Left cardiac atrium (tissue), 4 donors: ENCODE measurements around the gene ARHGAP26. TPM values are rescaled to one million over a fixed set of nuclear protein-coding genes. Genes with fewer than 3 reads are reported as not detected.

Source experiments
- ATAC-seq, 2 donors: fragments of 200-7000 bp; cut with Tn5 transposase; one replicate each; pipeline ENCODE4 v1.9.1; 2020; ENCODE audit warnings: mild to moderate bottlenecking in 2 of 2, moderate library complexity in 2 of 2
- DNase-seq: peaks from one replicate; pipeline ENCODE4 v3.0.0-alpha.2; 2020
- intact Hi-C, 2 donors: fragments of 100-400 bp; cut with DNase I; formaldehyde crosslinking; loops; one replicate each; pipeline versions ENCODE4 v1.14.1 to v1.15.1; 2022 to 2023
- total RNA-seq, 2 donors: library from RNA; stranded (reverse); fragmentation: NEBNext Ultra II Directional; extraction: Animal tissue kit (Norgen Biotek cat#: 25700); gene quantifications; one replicate each; pipeline ENCODE4 v1.2.1, GENCODE V29; 2021
- donor health status: DM: no; HTN: yes; CAD: no.
- donor health status: DM: no; HTN: yes; CAD: no; lungs with severe emphysema.
- donor health status: DM: yes; HTN: yes; CAD: no.
- donor health status: Dilated cardiomyopathy.

ARHGAP26 gene
- total RNA-seq, 2 donors from 2014 or later: 29.6 to 50.2 TPM

DNA sequence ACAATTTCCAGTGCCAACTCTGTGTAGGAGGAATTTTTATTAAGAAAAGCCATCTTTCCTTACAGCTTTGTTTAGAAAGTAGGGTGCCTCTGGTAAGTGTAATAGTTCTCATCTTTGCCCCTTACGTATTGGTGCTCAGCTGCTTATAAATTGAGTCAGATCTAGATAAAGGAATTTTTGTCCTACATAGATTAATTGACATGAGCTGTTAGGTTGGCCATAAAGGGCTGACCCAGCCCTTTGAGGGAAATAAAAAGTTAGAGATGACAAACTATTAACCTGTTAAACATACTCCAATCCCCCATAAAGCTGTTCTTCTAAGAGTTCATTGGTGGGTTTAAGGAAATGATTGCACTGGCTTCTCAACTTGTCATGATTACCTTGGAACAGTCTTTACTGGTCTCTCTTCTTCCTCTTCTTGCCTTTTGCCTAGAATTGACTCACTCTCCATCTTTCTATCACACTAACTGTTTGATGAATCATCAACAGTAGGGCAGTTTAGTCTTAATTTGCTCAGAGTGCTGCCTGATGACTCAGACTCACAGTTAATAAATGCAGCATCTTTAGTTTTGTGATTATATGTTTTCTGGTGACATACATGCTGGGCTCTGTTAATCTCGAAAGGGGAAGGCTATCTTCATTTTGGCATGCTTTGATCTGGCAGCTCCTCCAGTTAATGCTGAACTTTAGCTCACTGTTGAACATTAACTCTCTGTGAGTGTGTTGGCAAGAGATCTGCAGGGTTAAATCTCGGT lies 51.7 kb downstream of the ARHGAP26 start:
- intact Hi-C loops: no loop called here
- ATAC-seq: peak in 1 of 2 donors; percentile 79
- DNase-seq: no peak

DNA sequence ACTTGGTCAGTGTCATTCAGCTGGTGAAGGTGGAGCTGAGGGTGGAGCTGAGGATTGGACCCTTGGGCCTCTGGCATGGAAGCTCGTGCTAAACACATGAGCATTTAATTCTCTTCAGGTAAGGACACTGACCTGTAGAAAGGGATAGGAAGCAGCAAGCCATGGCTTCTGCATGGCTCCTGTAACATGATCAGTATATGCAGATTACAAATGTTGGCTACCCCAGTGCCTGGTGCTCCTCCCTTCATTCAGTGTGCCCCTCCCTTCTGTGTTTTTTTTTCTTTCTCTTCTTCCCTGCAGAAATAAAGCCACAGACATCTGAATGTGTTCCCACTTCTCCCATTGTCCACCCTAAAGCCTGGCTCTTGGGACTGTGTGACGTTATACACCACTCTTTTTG lies 52.9 kb downstream of the ARHGAP26 start:
- DNase-seq: no peak
- ATAC-seq: no peak

DNA sequence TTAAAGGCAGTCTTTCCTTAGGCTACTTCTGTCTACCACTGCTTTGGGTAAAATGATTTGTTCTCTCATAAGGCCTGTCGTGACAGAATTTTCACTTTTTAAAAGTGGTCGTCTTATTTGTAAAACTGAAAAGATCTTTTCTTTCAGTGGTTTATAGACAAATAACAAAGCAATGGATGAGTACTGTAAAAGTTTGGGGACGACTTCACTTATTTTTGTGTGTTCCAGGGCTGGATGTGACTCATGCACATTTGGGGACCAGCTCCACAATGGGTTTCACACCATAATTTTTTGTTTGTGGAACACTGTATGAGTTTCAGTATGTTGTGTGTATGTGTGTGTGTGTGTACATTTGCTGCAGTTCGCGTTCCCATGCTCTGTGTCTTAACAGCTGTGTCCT lies 53.6 kb downstream of the ARHGAP26 start:
- ATAC-seq: no peak
- intact Hi-C loops: no loop called here
- DNase-seq: no peak

More for the DNA sequence above, 52.9 kb downstream of the ARHGAP26 start:
- intact Hi-C loops: no loop called here

DNA sequence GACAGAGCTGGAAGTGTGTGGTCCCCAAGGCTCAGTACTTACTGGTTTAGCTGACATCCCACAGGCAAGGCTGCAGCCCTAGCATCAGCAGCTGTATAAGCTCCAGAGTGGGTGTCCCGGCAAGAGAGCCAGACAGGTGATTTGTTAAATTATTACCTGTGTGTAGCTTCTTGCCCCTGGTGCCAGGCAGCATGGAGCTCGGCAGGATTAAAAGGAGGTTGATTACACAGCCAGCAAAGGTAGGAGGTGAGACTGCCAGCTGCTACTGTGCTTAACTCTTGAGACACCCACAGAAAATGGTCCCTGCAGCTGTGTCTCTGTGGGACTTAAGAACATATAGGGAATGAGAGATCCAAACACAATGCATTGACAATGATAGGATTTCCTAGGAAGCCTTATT lies 54.2 kb downstream of the ARHGAP26 start:
- ATAC-seq (no peak), DNase-seq (no peak)
- intact Hi-C loops: no loop called here

DNA sequence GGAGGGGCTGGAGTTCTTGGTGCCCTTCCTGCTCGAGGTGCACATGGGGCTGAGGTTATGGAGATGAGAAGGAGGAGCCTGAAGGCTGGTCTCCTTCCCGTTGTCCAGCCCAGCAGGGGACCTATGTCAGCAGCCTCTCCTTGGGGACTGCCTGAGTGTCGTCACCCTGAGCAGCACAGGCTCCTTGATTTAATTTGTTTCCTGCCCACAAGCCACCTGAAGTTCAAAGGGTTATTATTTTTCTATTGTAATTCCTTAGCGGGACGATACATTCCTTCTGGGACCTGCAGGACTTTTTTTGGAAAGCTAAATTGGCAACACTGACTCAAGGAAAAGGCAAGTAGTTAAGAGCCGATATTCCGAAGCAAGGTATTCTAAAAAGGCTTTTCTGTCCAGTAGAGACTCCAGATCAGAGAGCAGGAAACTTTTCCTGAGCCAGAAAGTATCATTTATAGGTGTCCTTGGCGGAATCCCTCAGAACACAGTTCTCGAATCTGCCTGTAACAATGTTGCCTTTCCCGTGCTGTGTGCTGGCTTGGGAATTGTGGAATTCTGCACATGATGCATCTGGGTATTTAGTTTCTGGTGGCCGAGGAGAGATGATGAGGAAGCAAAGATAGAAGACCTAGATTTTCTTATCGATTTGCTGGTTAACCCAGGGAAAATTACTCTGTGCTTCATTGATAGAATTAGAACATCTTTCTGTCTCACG lies 55.4 kb downstream of the ARHGAP26 start:
- ATAC-seq: peak; percentile 45 to 67
- DNase-seq: no peak
- intact Hi-C loops: loop anchor here in 1 of 2 donors (5.0 kb wide), 1 partner anchor 43 kb away; no protein-coding TSS in a partner anchor

DNA sequence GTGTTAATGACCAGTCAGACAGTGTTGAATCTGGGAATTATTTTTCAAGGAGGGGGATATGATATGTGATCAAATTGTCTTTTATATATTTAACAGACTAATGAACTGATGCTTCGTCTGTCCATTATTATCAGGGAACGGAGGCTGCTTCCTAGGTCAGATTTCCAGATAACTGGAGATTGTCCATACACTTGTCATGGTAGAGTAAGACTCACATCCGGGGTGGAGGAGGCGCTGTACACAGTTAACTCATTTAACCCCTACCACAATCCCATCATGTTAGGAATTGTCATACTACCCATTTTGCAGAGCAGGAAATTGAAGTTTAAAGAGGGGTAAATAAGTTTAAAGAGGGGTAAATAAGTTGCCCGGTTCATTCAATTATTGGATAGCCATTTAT lies 55.9 kb downstream of the ARHGAP26 start:
- intact Hi-C loops: loop anchor here in 1 of 2 donors (5.0 kb wide), 1 partner anchor 44 kb away; no protein-coding TSS in a partner anchor
- DNase-seq (no peak), ATAC-seq (no peak)

DNA sequence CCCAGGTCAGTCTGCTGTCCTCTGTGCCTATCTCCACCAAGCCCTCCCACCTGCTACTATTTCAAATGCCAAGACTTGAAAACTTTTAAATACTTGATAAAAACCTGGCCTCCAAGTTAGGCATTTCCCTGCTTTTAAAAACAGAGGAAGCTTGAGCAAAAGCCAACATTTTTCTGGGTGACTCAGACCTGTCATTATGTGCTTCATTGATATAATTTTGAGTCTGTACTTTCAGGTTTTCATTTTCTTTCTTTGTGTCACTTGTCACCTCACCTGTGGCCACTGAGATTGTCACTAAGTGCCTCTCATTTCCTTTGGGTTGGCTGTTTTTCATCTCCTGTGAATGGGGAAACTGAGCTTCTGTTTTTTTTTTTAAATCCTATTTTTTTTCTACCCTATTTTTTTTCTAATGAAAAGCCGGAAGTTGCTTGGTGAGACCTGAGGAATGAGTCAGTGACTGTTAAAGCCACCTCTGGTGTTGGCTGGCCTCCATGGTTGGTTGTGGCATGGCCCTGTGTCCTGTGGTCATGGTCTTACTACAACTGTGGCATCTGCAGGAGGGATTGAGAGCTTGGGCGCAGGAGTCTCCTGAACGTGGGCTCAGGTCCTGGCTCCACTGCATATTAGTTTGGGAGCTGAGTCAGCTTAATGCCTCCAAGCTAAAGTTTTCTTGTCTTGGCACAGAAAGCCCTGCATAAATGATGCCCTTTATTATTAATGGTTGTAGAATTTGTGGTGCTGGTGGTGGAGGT lies 56.7 kb downstream of the ARHGAP26 start:
- intact Hi-C loops: loop anchor here in 1 of 2 donors (5.0 kb wide), 1 partner anchor 45 kb away; no protein-coding TSS in a partner anchor
- ATAC-seq (peak in 1 of 2 donors; percentile 11), DNase-seq (no peak)

DNA sequence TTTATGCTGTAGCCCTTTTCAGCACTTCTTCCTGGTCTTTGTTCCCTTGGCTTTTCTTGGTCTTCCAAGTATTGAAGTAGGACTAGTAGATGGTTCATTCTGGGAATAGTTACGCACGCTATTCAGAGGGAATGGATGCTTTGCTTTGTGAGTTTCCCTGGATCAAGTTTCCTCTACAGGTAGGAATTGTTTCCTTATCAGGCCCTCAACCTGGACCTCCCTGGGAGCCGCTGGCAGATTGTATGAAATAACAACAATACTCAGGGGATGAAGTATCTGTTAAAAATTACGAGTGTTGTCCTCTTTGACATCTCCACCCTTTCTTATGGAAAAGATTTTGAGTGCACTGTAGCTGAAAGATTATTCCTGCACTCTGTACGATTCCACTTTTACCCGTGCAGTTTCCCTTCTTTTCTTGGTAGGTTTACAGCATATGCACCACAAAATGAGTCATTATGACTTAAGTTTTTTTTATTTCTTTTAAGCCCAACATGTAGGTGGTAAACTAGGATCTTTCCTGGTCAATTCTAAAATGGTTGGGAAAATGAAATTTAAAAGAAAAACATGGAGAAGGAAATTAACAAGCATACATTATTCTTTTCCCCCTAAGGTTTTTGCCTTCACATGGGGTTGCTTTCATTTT lies 57.9 kb downstream of the ARHGAP26 start:
- ATAC-seq (no peak), DNase-seq (no peak)
- intact Hi-C loops: loop anchor here in 1 of 2 donors (5.0 kb wide), 1 partner anchor 46 kb away; no protein-coding TSS in a partner anchor

DNA sequence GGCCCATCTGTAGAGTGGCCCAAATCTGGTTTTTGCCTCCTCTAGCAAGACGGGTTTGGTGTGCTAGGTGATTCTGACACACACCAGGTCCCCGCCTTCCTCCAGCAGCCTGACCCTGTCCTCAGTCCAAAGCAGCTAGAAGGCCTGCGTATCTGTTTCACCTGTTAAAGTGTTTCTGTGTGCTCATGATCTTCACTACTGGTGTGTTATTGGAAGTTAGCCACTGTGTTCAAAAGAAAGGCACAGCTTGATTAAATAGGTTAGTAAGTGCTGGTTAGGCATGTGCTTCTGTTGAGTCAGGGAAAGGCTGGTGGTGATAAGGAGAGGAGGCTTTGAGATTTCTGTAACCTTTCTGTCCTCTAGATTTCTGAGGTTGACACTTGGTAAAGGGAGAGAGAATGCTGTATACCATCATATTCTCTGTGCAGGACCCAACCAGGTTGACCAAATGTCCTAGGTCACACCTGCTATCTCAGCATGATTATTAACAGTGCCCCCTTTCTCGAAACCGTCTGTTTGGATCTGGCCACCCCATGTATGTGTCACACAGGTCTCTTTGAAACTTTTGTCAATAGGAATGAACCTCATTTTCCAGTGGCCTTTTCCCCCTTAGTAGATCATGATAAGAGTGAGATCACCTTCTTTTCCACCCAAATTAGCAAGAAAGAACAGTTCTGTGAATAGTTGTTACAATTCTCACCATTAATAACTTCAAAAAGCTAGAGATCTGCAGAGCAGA lies 58.8 kb downstream of the ARHGAP26 start:
- ATAC-seq: peak; percentile 6 to 42
- intact Hi-C loops: loop anchor here in 1 of 2 donors (5.0 kb wide), 1 partner anchor 47 kb away; no protein-coding TSS in a partner anchor
- DNase-seq: no peak

DNA sequence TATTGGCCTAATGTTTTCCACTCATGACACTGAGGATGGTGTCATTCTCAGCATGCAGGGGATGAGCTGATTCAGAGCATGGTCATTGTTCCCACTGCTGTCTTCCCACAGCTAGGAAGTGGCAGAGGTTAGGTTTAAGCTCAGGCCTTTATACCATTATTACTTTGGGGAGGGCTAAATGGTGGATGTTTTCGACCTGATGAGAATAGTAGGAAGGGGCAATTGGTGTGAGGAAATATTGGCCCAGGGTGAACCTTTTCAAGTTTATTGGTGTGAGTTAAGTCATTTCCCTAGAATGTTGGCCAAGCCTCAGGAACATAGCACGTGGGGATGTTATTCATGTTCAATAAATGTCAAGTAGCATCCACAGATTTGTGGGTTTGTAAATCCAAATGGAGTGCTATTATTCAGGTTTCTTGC lies 59.6 kb downstream of the ARHGAP26 start:
- DNase-seq (no peak), ATAC-seq (peak in 1 of 2 donors; percentile 21)
- intact Hi-C loops: loop anchor here in 1 of 2 donors (5.0 kb wide), 1 partner anchor 48 kb away; no protein-coding TSS in a partner anchor

DNA sequence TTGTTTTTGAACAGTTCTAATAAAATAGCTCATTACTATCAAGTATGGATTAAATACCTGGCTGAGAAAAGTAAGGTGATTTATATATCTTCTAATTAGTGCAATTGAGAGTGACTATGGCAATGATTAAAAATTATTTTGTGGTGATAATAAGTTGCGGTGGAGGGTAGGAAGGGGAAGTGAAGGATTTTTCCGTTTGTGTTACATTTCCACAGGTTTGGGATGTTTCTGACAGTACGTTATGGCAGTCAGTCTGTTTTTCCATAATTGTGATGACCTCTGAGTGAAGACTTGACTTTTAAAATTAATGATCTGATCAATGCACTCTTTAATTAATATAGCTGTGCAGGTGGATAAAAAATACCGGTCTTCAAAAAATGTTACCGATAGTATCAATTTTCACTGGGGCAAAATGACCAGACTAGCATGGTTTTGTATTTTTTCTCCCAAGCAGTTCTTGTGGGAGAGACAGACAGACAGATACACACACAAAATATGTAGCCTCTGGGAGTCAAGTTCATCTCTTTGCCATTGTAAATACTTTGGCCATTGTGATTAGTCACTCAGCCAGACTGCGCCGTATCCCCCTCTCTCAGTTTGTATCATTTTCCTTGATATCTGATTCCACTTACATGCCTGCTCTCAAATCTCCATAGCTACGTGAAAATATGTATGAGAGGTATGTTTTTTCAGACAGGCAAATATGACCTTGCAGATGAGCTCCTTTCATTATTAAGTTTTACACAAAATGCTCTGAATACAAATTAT lies 60.2 kb downstream of the ARHGAP26 start:
- intact Hi-C loops: no loop called here
- ATAC-seq: peak in 1 of 2 donors; percentile 19
- DNase-seq: no peak

DNA sequence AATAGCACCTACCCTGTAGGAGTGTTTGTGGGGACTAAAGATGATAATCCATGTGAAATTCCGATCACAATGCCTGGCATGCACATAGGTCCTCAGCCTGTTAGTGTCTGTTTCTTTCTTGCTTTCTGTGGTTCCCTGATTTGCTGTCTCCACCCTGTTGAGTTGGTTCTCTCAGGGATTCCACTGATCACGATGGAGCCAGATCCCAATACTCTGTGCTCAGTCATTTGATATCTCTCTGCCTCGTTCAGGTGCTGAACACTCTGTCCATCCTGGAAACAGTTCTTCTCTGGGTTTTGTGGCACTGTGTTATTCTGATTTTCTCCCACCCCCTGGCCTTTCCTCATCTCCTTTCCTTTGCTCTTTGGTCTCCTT lies 60.8 kb downstream of the ARHGAP26 start:
- intact Hi-C loops: no loop called here
- DNase-seq (no peak), ATAC-seq (no peak)

DNA sequence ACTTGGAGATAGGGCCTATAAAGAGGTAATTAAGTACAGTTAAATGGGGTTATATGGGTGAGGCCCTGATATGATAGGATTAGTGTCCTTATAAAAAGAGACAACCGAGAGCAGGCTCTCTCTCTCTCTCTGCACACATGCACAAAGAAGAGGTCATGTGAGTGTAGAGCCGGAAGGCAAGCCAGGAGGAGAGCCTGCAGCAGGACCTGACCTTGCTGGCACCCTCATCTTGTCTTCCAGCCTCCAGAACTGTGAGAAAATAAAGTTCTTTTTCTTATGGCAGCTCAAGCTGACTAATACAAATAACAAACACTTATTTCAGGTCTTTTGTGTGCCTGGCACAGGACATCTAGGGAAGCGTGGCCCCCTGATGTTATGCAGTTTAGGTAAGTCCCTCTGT lies 62.1 kb downstream of the ARHGAP26 start:
- ATAC-seq (peak in 1 of 2 donors; percentile 12), DNase-seq (no peak)
- intact Hi-C loops: no loop called here

DNA sequence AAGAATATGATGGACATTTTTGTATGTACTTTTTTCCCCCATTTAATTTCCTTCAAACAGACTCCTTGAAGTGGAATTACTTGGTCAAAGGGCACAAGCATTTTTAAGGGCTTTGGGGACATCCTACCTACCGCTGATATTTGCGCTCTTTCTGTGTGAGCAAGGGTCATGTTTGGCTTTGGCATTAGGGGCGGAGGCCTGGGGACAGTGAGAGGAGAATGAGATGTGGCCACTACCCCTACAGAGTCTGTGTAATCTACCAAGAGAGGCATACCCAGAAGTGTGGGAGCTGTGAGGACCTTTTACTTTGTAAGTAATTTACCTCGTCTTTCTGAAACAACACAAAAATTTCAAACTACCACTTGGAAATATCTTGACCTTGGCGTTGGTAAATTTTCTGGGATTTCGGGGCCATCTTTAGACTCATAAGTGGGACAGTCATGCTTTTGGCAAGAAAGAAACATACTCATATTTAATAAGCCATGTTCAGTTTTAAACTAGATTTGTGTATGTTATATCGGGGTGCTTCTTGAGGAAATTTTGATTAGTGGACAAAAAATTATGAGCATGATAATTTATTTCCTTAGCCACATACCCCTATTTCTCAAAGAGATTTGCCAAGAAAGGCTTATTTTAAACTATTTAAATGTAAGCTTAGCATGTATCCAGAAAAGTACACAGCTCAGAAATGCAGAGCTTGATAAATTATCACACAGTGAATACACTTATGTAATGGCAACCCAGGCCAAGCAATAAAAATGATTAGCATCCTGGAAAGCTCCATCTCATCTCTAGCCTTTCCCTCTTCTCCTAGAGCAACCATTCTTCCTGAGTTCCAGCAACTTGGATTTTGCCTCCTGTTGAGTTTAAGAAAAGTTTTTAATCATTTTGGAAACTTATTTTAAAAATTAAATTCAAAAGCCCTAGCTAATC lies 63.6 kb downstream of the ARHGAP26 start:
- intact Hi-C loops: no loop called here
- DNase-seq (no peak), ATAC-seq (no peak)

DNA sequence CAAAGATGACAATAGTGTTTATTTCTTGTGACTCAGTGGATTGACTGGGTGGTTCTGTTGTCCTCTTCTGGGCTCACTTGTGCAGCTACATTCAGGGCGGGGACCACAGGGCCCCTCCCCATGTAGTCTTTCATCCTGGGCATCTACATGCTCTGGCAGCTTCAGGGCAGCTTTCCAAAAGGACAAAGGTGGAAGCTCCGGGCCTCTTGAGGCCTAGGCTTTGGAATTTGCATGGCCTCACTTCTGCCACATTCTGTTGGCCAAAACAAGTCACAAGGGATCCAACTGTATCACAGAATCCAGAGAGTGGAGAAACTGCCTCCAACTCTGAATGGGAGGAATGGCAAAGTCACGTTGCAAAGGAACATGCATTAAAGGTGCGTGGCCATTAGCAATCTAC lies 64.3 kb downstream of the ARHGAP26 start:
- ATAC-seq: peak in 1 of 2 donors; percentile 42
- no peak for DNase-seq
- intact Hi-C loops: no loop called here

DNA sequence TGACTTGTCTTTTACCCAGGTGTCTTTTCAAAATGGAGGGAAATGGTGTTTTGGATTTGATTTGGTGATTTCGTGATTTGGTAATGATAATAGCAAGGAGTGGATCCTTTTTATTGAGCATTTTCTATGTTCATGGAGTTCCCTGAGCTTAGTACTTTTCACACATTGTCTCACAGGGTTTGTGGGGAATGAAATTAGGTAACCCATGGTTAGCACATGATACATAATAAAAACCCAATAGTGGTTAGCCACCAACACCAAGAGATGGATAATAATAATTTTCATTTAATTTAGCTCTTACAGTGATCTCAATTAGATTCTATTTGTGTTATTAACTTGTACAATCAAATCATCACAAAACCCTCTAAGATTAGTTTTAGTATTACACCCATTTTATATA lies 65.4 kb downstream of the ARHGAP26 start:
- ATAC-seq (no peak), DNase-seq (no peak)
- intact Hi-C loops: no loop called here

DNA sequence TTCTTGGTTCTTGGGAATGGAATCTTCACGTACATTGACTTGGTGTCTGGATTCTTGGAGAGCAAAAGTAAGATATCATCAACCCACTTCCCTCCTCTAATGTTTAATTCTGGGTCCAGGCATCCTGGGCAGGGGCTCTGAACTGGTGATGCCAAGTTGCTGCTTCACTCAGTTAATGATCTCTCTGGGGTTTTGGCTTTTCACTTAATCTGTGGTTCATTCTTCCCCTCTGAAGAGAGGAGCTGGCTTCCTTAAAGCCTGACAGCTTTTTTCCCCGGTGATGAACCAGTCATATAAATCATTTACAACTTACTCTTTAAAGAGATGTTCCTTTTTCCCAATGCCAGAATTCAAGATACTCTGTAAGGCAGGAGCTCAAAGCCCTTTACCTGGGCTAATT lies 65.9 kb downstream of the ARHGAP26 start:
- intact Hi-C loops: no loop called here
- no peak for ATAC-seq

More for the DNA sequence above, 65.9 kb downstream of the ARHGAP26 start:
- no peak for DNase-seq
